NCI-H345 (cell line): ENCODE measurements around the gene OSBPL10.

Experiments used
- DNase-seq: peaks from one replicate; lab custom pipeline; 2025; lab: John Stamatoyannopoulos, UW

The OSBPL10 gene

GRCh38 chr3:31661993-31662670, 318.9 kb downstream of the OSBPL10 start:
- DNase-seq, result no peak

GRCh38 chr3:31661286-31661685, 319.8 kb downstream of the OSBPL10 start:
- no peak for DNase-seq

GRCh38 chr3:31659246-31659645, 321.8 kb downstream of the OSBPL10 start:
- no peak for DNase-seq

- no peak for DNase-seq
These were observed 326.1 kb downstream of the OSBPL10 start for GRCh38 chr3:31654998-31655397.

- no peak for DNase-seq
These were observed 327.6 kb downstream of the OSBPL10 start for GRCh38 chr3:31653464-31653863.

GRCh38 chr3:31652296-31652695, 328.8 kb downstream of the OSBPL10 start:
- no peak for DNase-seq

GRCh38 chr3:31648286-31648968, 332.6 kb downstream of the OSBPL10 start:
- DNase-seq, result no peak

- DNase-seq, result no peak
These were observed 335.8 kb downstream of the OSBPL10 start for GRCh38 chr3:31645256-31645655.

GRCh38 chr3:31639828-31640227, 341.2 kb downstream of the OSBPL10 start:
- no peak for DNase-seq

- DNase-seq, result no peak
These were observed 344.2 kb downstream of the OSBPL10 start for GRCh38 chr3:31636694-31637442.

- DNase-seq, result no peak
These were observed 345.0 kb downstream of the OSBPL10 start for GRCh38 chr3:31636049-31636448.

- DNase-seq, result no peak
These were observed 345.5 kb downstream of the OSBPL10 start for GRCh38 chr3:31635545-31635944.

GRCh38 chr3:31634476-31634875, 346.6 kb downstream of the OSBPL10 start:
- no peak for DNase-seq

GRCh38 chr3:31629054-31629453, 352.0 kb downstream of the OSBPL10 start:
- DNase-seq, result no peak

- no peak for DNase-seq
These were observed 355.7 kb downstream of the OSBPL10 start for GRCh38 chr3:31625358-31625757.

GRCh38 chr3:31624083-31624709, 356.9 kb downstream of the OSBPL10 start:
- no peak for DNase-seq

GRCh38 chr3:31622636-31623288, 358.3 kb downstream of the OSBPL10 start:
- no peak for DNase-seq

- DNase-seq, result no peak
These were observed 359.7 kb downstream of the OSBPL10 start for GRCh38 chr3:31621314-31621713.

- DNase-seq, result no peak
These were observed 360.4 kb downstream of the OSBPL10 start for GRCh38 chr3:31620656-31621055.

GRCh38 chr3:31616711-31617110, 364.4 kb downstream of the OSBPL10 start:
- DNase-seq, result no peak

GRCh38 chr3:31615071-31615875, 365.8 kb downstream of the OSBPL10 start:
- DNase-seq, result peak; percentile 1
